HG02642 (cell line): Measurements from ENCODE around the gene MAP1LC3B.

Source experiments
- ATAC-seq: cut with Tn5 transposase; IDR thresholded peaks from one replicate; pipeline ENCODE4 v1.9.1; 2021; ENCODE audit warnings: mild to moderate bottlenecking; ENCODE audit not compliant: unreplicated experiment, poor library complexity

The MAP1LC3B gene

GRCh38 chr16:87447323-87447722, 55.2 kb downstream of the MAP1LC3B start:
- ATAC-seq: no peak

- ATAC-seq: no peak
Measured at GRCh38 chr16:87448866-87449265, 56.7 kb downstream of the MAP1LC3B start.

DNA sequence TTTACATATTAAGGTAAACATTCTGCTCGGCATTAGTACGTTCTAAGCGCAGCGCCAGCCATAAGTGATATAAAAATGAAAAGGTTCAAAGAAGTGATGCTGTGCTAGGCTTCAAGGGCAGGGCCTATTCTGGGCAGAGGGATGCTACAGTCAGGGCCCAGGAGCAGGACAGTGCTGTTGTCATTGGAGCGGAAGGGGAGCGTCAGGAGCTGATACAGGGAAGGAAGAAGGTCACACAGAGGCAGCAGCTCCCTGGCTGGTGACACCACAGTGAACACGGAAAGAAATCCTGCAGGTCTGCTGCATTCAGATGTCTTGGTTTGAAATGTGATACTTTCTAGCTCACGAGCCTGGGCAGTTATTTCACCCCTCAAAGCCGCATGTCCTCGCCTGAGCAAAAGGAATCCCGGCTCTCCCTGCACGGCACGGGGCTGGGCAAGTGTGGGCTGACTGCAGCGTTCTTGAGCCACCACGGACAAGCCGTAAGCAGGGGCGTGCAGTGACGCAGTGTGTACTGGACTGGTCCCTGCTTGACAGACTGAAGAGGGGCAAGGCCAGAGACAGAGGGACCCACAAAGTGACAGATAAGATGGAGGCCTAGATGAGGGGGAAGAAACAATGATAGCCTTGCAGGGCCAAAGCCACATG, 59.6 kb downstream of the MAP1LC3B start:
- ATAC-seq: no peak

DNA sequence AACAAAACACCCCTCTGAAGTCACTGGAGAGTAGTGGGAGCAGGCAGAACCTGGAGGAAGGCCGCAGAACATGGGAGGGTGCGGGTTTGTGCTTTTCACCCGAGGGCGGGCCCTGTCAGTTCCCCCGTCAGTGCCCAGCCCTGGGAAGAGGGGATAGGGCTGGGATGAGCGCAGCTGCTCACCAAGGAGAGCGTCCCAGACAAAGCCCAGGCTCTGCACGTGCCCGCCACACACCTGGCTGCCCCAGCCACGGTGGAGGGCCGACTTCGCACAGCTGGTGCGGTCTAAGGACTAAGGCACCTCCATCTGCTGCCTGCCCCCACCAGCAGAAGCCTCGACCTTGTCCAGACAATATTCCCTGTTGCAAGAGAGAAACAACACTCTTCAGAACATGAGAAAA, 61.2 kb downstream of the MAP1LC3B start:
- no peak for ATAC-seq
